ENCODE measurements around the gene MYO18B.

GRCh38 chr22:25753252-25753651 is 11.3 kb downstream of the MYO18B start:
- TF ChIP-seq SUZ12 (IDR thresholded peaks at IDR 0.05; ENCODE audit: extremely low read depth, insufficient read depth, insufficient read length): no peak
- no peak for TF ChIP-seq YY1 (IDR thresholded peaks at IDR 0.05; ENCODE audit: insufficient read depth, insufficient read length)
